Type B pancreatic cell (in vitro differentiated cells): Measurements from ENCODE around the gene XPO5. TPM values are rescaled to one million over a fixed set of nuclear protein-coding genes. Genes with fewer than 3 reads are reported as not detected.

Source experiments
- DNase-seq: peaks from one replicate; pipeline ENCODE4 v3.0.0; 2021; ENCODE audit warnings: mixed read lengths; ENCODE audit not compliant: unreplicated experiment; ENCODE audit errors: extremely low spot score
- H3K27ac Mint-ChIP-seq: 2 replicates; pipeline ENCODE4 v1.8.0; 2021; ENCODE audit warnings: mild to moderate bottlenecking, mixed read lengths
- H3K27me3 Mint-ChIP-seq: 2 replicates; pipeline ENCODE4 v1.8.0; 2021; ENCODE audit warnings: mixed read lengths
- H3K36me3 Mint-ChIP-seq: 2 replicates; pipeline ENCODE4 v1.8.0; 2021; ENCODE audit warnings: mixed read lengths
- H3K4me1 Mint-ChIP-seq: one replicate; pipeline ENCODE4 v1.8.0; 2021; ENCODE audit warnings: mixed read lengths; ENCODE audit not compliant: unreplicated experiment
- H3K4me3 Mint-ChIP-seq: 2 replicates; pipeline ENCODE4 v1.8.0; 2021; ENCODE audit warnings: mild to moderate bottlenecking, mixed read lengths
- H3K9me3 Mint-ChIP-seq: 2 replicates; pipeline ENCODE4 v1.8.0; 2021; ENCODE audit warnings: mixed read lengths
- long read RNA-seq: library from polyadenylated mRNA; unstranded; transcript quantifications from one replicate; pipeline ENCODE4 v2.0.0, GENCODE V29; 2020
- total RNA-seq: library from RNA; stranded (reverse); gene quantifications from 2 replicates; pipeline ENCODE4 v1.2.1, GENCODE V29; 2021; ENCODE audit warnings: low replicate concordance
- TF ChIP-seq, protein P1 (sequence below): fragments of 200-600 bp; sonication (generic); conservative IDR thresholded peaks from 2 replicates; pipeline ENCODE4 v1.5.0; 2021; ENCODE audit warnings: antibody characterized with exemption, mild to moderate bottlenecking

Gene XPO5
- total RNA-seq = 39.2 and 61.1 TPM in 2 replicates
- long read RNA-seq, full-length matches to known transcripts = 13 of 42 reads
- long read RNA-seq, partial matches to known transcripts = 19 of 42 reads
- long read RNA-seq, other reads (novel, unspliced or antisense) = 10 of 42 reads

DNA sequence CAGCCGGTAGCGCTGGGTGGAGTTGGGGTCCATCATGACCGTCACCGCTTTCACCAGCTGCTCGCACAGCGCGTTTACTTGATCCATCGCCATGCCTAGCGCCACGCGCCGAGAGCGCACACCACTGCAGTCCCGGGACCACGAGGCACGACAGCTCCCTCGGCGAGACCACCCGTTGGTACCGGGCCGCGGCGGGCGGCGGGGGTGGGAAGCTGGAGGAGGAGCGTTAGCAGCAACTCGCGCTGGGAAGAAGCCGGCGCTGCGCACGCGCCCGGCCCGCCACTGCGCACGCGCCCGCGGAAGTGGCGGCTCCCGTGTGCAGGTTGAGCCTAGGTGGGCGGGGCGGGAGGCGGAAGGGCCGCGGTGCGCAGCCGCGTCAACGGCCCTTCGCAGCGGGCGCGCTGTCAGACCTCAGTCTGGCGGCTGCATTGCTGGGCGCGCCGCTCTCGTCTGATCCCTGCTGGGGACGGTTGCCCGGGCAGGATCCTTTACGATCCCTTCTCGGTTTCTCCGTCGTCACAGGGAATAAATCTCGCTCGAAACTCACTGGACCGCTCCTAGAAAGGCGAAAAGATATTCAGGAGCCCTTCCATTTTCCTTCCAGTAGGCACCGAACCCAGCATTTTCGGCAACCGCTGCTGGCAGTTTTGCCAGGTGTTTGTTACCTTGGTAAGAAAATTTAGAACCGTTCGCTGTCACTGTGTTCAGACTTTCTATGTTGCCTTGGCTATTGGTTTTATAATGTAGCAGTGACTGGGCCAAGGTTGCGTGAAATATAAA is at the start of gene XPO5, which contains the start of gene POLH:
Gene XPO5, minus strand, starts transcription at position 267 of the 780 bp plus-strand sequence. Its CDS starts 174 bp downstream, at position 93.
Gene POLH, plus strand, starts transcription at position 414 of the 780 bp plus-strand sequence. CDS start 6,135 bp downstream, outside the sequence.
- DNase-seq = peak; percentile 91
- Mint-ChIP-seq H3K27me3 (no peaks in the 10 kb centered on the region), H3K4me3 (peak within 1 kb of the TSS; percentile 100), H3K4me1 (peaks cover 26% of the 10 kb centered on the region), H3K9me3 (no peaks in the 10 kb centered on the region), H3K27ac (peak within 1 kb of the TSS; percentile 92), H3K36me3 (peaks cover 16% of the 10 kb centered on the region)
- TF ChIP-seq, protein P1, sequence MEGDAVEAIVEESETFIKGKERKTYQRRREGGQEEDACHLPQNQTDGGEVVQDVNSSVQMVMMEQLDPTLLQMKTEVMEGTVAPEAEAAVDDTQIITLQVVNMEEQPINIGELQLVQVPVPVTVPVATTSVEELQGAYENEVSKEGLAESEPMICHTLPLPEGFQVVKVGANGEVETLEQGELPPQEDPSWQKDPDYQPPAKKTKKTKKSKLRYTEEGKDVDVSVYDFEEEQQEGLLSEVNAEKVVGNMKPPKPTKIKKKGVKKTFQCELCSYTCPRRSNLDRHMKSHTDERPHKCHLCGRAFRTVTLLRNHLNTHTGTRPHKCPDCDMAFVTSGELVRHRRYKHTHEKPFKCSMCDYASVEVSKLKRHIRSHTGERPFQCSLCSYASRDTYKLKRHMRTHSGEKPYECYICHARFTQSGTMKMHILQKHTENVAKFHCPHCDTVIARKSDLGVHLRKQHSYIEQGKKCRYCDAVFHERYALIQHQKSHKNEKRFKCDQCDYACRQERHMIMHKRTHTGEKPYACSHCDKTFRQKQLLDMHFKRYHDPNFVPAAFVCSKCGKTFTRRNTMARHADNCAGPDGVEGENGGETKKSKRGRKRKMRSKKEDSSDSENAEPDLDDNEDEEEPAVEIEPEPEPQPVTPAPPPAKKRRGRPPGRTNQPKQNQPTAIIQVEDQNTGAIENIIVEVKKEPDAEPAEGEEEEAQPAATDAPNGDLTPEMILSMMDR = peak; percentile 21

DNA sequence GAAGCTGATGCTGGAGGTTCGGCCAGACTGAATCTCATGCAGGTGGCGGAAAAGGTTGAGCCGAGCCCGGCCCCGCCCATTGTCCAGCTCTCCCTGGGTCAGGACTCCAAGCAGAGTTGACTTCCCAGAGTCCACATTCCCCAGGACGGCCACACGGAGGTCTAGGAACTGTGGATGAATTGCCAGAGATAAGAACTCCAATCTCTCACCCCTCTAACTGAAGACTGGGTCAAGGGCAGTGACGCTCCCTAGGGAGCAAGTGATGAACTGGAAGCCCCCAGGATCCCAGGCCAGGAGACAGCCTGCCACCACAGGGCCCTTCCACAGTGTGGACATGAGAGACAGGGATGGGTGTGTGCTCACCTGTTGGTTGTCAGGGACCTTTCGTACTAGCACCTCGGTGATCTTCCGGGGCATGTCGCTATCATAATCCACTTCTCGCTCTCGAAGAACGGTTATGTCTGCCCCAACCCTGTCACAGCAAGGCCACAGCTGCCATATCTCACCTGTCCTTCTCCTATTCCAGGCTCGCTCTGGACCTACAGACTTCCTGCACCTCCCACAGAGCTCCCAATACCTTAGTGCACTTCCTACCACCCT is 49.7 kb upstream of the XPO5 start:
- H3K36me3 Mint-ChIP-seq = peaks cover 25% of the 10 kb centered on the region
- TF ChIP-seq, protein P1 = no peak
- H3K27me3 Mint-ChIP-seq = no peaks in the 10 kb centered on the region
- no peak overlapping the region for H3K4me3 Mint-ChIP-seq
- peaks cover 22% of the 10 kb centered on the region for H3K4me1 Mint-ChIP-seq
- H3K9me3 Mint-ChIP-seq = no peaks in the 10 kb centered on the region
- DNase-seq = no peak
- H3K27ac Mint-ChIP-seq = no peak overlapping the region

DNA sequence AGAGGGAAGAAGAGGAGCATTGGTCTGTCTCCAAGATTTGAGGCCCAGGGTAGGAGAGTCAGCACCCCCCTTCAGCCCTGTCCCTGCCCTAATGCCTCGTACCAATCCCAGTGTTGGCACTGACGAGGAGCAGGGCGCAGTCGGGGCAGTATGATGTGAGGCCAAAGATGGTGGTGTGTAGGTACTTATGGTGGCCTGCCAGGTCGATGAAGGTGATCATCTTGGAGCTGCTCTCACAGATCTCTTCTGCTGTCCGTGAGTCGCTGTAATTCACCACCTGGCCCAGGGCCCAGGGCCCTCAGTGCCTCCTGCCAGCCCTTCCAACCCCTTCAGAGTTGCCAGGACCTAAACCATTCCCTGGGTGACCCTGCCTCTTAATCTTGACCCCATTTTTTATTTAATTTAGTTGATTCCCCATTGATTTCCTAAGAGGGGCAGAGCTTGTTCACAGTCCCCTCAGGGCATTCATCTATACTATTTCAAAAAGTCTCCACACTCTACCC is 49.0 kb upstream of the XPO5 start:
- Mint-ChIP-seq H3K9me3 (no peaks in the 10 kb centered on the region), H3K27me3 (no peaks in the 10 kb centered on the region), H3K4me3 (no peak overlapping the region), H3K27ac (no peak overlapping the region), H3K4me1 (peaks cover 17% of the 10 kb centered on the region), H3K36me3 (peaks cover 26% of the 10 kb centered on the region)
- no peak for DNase-seq
- TF ChIP-seq, protein P1 = no peak

DNA sequence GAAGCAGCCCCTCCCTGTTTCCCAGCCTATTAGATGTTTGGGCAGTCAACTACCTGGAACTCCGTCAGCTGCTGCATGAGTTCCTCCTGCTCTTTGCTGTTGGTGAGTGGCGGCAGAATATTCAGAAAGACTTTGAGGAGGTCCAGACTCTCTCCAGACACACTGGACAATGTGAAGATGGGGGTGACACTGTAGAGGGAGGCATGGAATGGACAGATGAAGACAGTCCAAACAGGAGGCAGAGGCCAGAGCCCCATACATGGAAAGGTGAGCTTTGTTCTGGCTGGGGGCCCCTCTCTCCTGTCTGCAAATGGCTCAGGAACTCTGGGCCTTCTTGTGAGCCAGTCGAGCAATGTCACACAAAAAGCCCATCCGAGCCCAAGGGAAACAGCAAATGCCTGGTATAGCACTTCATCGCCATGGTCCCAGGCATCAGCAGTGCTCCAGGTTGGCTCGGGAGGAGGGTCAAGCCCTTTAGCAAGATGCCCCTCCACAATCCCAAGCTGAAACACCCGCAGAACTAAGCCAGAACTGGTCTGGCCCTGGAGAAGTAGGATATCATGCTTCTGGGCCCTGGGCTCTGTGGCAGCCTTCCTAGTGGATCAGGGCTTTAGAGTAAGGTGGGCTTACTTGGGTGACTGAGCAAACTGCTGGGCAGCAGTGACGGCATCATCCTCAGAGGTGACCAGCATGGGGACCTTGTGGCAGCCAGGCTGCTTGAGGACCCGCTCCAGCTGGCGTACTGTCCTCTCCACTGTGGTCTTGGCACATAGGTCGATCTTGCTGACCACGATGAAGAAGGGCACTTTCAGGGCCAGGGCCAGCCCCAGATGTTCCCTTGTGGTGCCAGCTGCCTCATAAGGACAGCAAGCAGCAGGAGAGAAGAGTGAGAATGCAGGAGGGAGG is 48.3 kb upstream of the XPO5 start:
- peaks cover 26% of the 10 kb centered on the region for H3K36me3 Mint-ChIP-seq
- DNase-seq = no peak
- TF ChIP-seq, protein P1 = no peak
- no peak overlapping the region for H3K4me3 Mint-ChIP-seq
- H3K9me3 Mint-ChIP-seq = no peaks in the 10 kb centered on the region
- no peaks in the 10 kb centered on the region for H3K27me3 Mint-ChIP-seq
- no peak overlapping the region for H3K27ac Mint-ChIP-seq
- peaks cover 17% of the 10 kb centered on the region for H3K4me1 Mint-ChIP-seq

DNA sequence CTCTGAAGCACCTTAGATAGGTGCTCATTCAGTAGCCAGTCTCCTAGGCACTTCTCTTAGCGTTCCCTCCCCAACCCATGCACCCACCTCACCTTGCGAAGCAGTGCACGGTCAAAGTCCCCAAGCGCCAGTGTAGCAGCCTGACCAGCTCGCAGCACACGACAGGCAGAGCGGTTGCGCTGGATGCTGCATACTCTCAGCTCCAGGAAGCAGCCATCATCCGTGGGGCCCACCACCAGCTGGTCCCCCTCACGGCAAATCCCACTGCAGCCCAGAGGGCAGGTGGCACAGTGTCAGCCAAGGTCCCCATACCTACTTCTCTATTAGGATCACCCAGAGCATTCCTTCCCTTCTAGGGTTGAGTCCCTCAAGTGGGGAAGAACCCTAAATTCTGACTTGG is 46.7 kb upstream of the XPO5 start:
- Mint-ChIP-seq H3K4me1 (peaks cover 9% of the 10 kb centered on the region), H3K4me3 (no peak overlapping the region), H3K27ac (no peak overlapping the region), H3K36me3 (peaks cover 26% of the 10 kb centered on the region), H3K9me3 (no peaks in the 10 kb centered on the region), H3K27me3 (no peaks in the 10 kb centered on the region)
- TF ChIP-seq, protein P1 = no peak
- DNase-seq = no peak
